T-cell (primary cell): Measurements from ENCODE around the gene DNAJC28. TPM values are rescaled to one million over a fixed set of nuclear protein-coding genes. Genes with fewer than 3 reads are reported as not detected.
"Not testable (repeated sequence)": the region's sequence is repeated elsewhere in the genome, so short reads cannot be mapped to it uniquely, and the experiment has no call there.

ENCODE experiments used
- ATAC-seq, 4 experiments: fragments of 200-7000 bp in 3 of 4; fragments of 150-1000 bp in 1 of 4; cut with Tn5 transposase; replicated peaks in 1 of 4; 1 replicate in 3 of 4; 2 replicates in 1 of 4; pipeline ENCODE4 v1.10.0; 2021; ENCODE audit warnings: moderate library complexity in 3 of 4, mild to moderate bottlenecking in 2 of 4, moderate number of reproducible peaks in 1 of 4
- CTCF ChIA-PET, 2 donors: fragments of 300-600 bp; sonication (Branson Sonifier 250); formaldehyde crosslinking; loops; one replicate each; lab custom pipeline; 2022; ENCODE audit warnings: antibody characterized with exemption in 2 of 2; lab: Charles Lee
- POLR2A ChIA-PET, 2 donors: fragments of 300-600 bp; sonication (Branson Sonifier 250); formaldehyde crosslinking; loops; one replicate each; lab custom pipeline; 2022; ENCODE audit warnings: antibody characterized with exemption in 2 of 2; lab: Charles Lee
- DNase-seq, 35 experiments: peaks; one replicate each; pipeline versions ENCODE4 v3.0.0 to v3.0.0-alpha.2; 2013 to 2023
- H3K27ac ChIP-seq: one replicate; pipeline ENCODE4 v1.5.1; 2013; ENCODE audit warnings: low read length
- H3K27me3 ChIP-seq, 2 experiments: replicated peaks in 1 of 2; 1 replicate in 1 of 2; 2 replicates in 1 of 2; pipeline versions ENCODE4 v1.6.1 to v1.7.0; 2013; ENCODE audit warnings: low read length in 1 of 2, mixed read lengths in 1 of 2; ENCODE audit not compliant: control insufficient read depth in 2 of 2, insufficient read depth in 2 of 2; ENCODE audit errors: extremely low read depth in 1 of 2
- H3K36me3 ChIP-seq, 2 donors: 1 replicate in 1 of 2; 2 replicates in 1 of 2; pipeline versions ENCODE4 v1.6.1 to v1.7.0; 2013; ENCODE audit warnings: low read length in 1 of 2; ENCODE audit not compliant: control insufficient read depth in 2 of 2, insufficient read depth in 1 of 2; ENCODE audit errors: extremely low read depth in 1 of 2
- H3K4me1 ChIP-seq, 2 experiments: 1 replicate in 1 of 2; 2 replicates in 1 of 2; pipeline versions ENCODE4 v1.6.1 to v1.7.0; 2013; ENCODE audit warnings: low read length in 2 of 2, mixed read lengths in 1 of 2; ENCODE audit not compliant: insufficient read depth in 2 of 2, control insufficient read depth in 1 of 2; ENCODE audit errors: extremely low read depth in 1 of 2
- H3K4me3 ChIP-seq, 2 donors: 1 replicate in 1 of 2; 2 replicates in 1 of 2; pipeline versions ENCODE4 v1.5.1 to v1.7.0; 2013; ENCODE audit warnings: mild to moderate bottlenecking in 2 of 2, low read length in 1 of 2, moderate library complexity in 1 of 2; ENCODE audit not compliant: control insufficient read depth in 1 of 2; ENCODE audit errors: extremely low read depth in 1 of 2
- H3K9me3 ChIP-seq: 2 replicates; pipeline ENCODE4 v1.7.0; 2013
- H3K27ac Mint-ChIP-seq, 2 donors: one replicate each; pipeline ENCODE4 v1.8.0; 2020 to 2021; ENCODE audit warnings: mild to moderate bottlenecking in 2 of 2, mixed read lengths in 2 of 2
- H3K27me3 Mint-ChIP-seq, 2 donors: one replicate each; pipeline ENCODE4 v1.8.0; 2021 to 2022; ENCODE audit warnings: mixed read lengths in 2 of 2
- H3K36me3 Mint-ChIP-seq: one replicate; pipeline ENCODE4 v1.8.0; 2021; ENCODE audit warnings: mixed read lengths
- H3K4me1 Mint-ChIP-seq, 3 donors: one replicate each; pipeline ENCODE4 v1.8.0; 2020 to 2022; ENCODE audit warnings: mixed read lengths in 3 of 3, mild to moderate bottlenecking in 1 of 3
- H3K4me3 Mint-ChIP-seq, 3 donors: one replicate each; pipeline ENCODE4 v1.8.0; 2020 to 2022; ENCODE audit warnings: mild to moderate bottlenecking in 3 of 3, mixed read lengths in 3 of 3, moderate library complexity in 3 of 3
- H3K9me3 Mint-ChIP-seq, 3 donors: one replicate each; pipeline ENCODE4 v1.8.0; 2020 to 2022; ENCODE audit warnings: mixed read lengths in 3 of 3
- WGBS: methylation state at CpG from one replicate; pipeline ENCODE4 v1.1.5; 2013; ENCODE audit warnings: missing lambda C conversion rate; ENCODE audit not compliant: insufficient coverage; 5-methylcytosine and 5-hydroxymethylcytosine counted together
- total RNA-seq, 35 experiments: library from RNA in 6 of 35; stranded (reverse) in 6 of 35; fragments of 120-200 nt in 1 of 35; gene quantifications; one replicate each; pipeline versions ENCODE4 v1.2.1 to v1.2.4 and lab custom pipeline; 2013 to 2026

DNAJC28 gene
- total RNA-seq, 5 donors from 2014 or later (not counting 1 experiment from before 2014, with no cell fraction given): 0.53 to 1.2 (median 0.75) TPM; not detected in 1

DNA sequence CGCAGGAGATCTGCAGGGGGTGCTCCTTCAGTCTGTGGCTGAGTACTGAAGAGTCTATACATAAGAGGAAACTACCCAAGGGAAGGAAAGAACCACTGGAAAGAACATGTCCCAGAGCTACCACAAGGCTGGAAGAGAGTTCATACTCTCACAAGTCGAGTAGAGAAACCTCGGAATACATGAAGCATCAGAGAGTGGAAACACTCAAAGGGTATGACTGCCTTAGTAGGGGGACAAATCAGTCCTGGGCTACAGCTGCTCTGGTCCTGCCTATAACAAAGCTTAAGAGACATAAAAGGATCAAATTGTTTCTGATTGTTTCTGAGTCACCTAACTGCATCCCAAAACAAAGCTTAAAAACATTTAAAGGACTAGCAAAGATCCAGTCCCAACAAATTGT lies 39.2 kb downstream of the DNAJC28 start:
- Mint-ChIP-seq H3K27ac (no peak overlapping the region), H3K9me3 (no peaks in the 10 kb centered on the region), H3K36me3 (peaks cover 26% of the 10 kb centered on the region), H3K27me3 (no peaks in the 10 kb centered on the region), H3K4me1 (no peaks in the 10 kb centered on the region), H3K4me3 (no peak overlapping the region)
- DNase-seq: no peak
- H3K36me3 ChIP-seq: peaks cover 0 to 38% of the 10 kb centered on the region in 2 donors
- ChIA-PET POLR2A (interaction anchor here in 1 of 2 donors (0.7 kb wide), 1 partner anchor 9 kb away, joined by 3 read pairs; no protein-coding TSS in a partner anchor), CTCF (no interaction called here)
- no peaks in the 10 kb centered on the region for H3K4me1 ChIP-seq
- WGBS: no CpG with 5 or more reads among the region's 3 CpGs
- no peak overlapping the region for H3K27ac ChIP-seq
- no peak overlapping the region for H3K4me3 ChIP-seq
- ATAC-seq: no peak
- H3K27me3 ChIP-seq: no peaks in the 10 kb centered on the region
- no peaks in the 10 kb centered on the region for H3K9me3 ChIP-seq

GRCh38 chr21:33451634-33452071 lies 39.9 kb downstream of the DNAJC28 start:
- H3K4me3 ChIP-seq: no peak overlapping the region
- no peaks in the 10 kb centered on the region for H3K4me1 ChIP-seq
- H3K27ac ChIP-seq: no peak overlapping the region
- Mint-ChIP-seq H3K4me1 (no peaks in the 10 kb centered on the region), H3K36me3 (peaks cover 29% of the 10 kb centered on the region), H3K27ac (peak overlapping the region in 1 of 2 donors; percentile 35), H3K27me3 (no peaks in the 10 kb centered on the region), H3K9me3 (no peaks in the 10 kb centered on the region), H3K4me3 (no peak overlapping the region)
- no peak for ATAC-seq
- DNase-seq: no peak
- WGBS: 100% methylated on average over 1 of the region's 1 CpG
- H3K9me3 ChIP-seq: no peaks in the 10 kb centered on the region
- no peaks in the 10 kb centered on the region for H3K27me3 ChIP-seq
- H3K36me3 ChIP-seq: peaks cover 0 to 32% of the 10 kb centered on the region in 2 donors
- ChIA-PET POLR2A (no interaction called here), CTCF (no interaction called here)

DNA sequence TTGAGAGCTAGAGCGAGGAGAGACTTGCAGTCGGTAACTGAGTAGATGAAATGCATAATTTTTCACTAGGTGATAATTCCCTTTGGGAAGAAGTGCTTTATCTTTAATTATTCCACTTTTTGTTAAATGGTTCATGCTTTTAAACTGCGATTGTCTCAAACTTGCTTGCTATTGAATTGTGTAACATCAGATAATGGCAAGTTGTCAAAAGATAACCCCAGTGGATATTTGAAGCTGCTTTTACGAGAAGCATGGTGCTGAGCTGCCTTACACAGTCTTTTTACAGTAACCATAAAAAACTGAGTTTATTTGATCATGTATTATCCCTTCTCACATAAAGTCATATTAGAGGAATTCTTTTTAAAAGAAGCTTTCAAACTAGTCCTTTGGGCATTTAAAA lies 41.9 kb downstream of the DNAJC28 start:
- Histone ChIP-seq H3K27ac (no peak overlapping the region), H3K9me3 (no peaks in the 10 kb centered on the region), H3K36me3 (peaks cover 0 to 16% of the 10 kb centered on the region in 2 donors), H3K4me1 (no peaks in the 10 kb centered on the region), H3K4me3 (no peak overlapping the region), H3K27me3 (no peaks in the 10 kb centered on the region)
- WGBS: no CpG with 5 or more reads among the region's 4 CpGs
- H3K9me3 Mint-ChIP-seq: no peaks in the 10 kb centered on the region
- no peak overlapping the region for H3K4me3 Mint-ChIP-seq
- no peaks in the 10 kb centered on the region for H3K27me3 Mint-ChIP-seq
- ChIA-PET CTCF (interaction anchor here in 1 of 2 donors (1.2 kb wide), 1 partner anchor 250 kb away, joined by 5 read pairs; no protein-coding TSS in a partner anchor), POLR2A (no interaction called here)
- H3K4me1 Mint-ChIP-seq: peaks cover 0 to 4% (median 4%) of the 10 kb centered on the region in 3 donors
- ATAC-seq (no peak), DNase-seq (no peak)
- H3K27ac Mint-ChIP-seq: no peak overlapping the region
- H3K36me3 Mint-ChIP-seq: peaks cover 29% of the 10 kb centered on the region

GRCh38 chr21:33446620-33447019 lies 44.9 kb downstream of the DNAJC28 start:
- POLR2A ChIA-PET: interaction anchor here (0.7 to 0.9 kb wide), 4 partner anchors 34 to 441 kb away, joined by 3 to 7 read pairs (median 6); no protein-coding TSS in a partner anchor
- ATAC-seq, H3K9me3 Mint-ChIP-seq, H3K27me3 ChIP-seq, H3K27ac Mint-ChIP-seq, H3K4me1 ChIP-seq, H3K27me3 Mint-ChIP-seq, DNase-seq, H3K27ac ChIP-seq, H3K4me3 ChIP-seq, H3K9me3 ChIP-seq, H3K4me3 Mint-ChIP-seq: not testable (repeated sequence)
- Mint-ChIP-seq H3K4me1 (peaks cover 0 to 12% (median 4%) of the 10 kb centered on the region in 3 donors), H3K36me3 (peaks cover 27% of the 10 kb centered on the region)
- H3K36me3 ChIP-seq: peaks cover 0 to 16% of the 10 kb centered on the region in 2 donors
- 100% methylated on average over 4 of the region's 6 CpGs for WGBS
- CTCF ChIA-PET: interaction anchor here (0.6 to 3.8 kb wide), 15 partner anchors 11 to 768 kb away, joined by 3 to 45 read pairs (median 4); no protein-coding TSS in a partner anchor

GRCh38 chr21:33444499-33444898 lies 47.0 kb downstream of the DNAJC28 start:
- no peaks in the 10 kb centered on the region for H3K27me3 Mint-ChIP-seq
- ATAC-seq: no peak
- peaks cover 4 to 16% (median 7%) of the 10 kb centered on the region in 3 donors for H3K4me1 Mint-ChIP-seq
- no CpG with 5 or more reads among the region's 2 CpGs for WGBS
- Histone ChIP-seq H3K4me3 (no peak overlapping the region), H3K4me1 (no peaks in the 10 kb centered on the region), H3K9me3 (no peaks in the 10 kb centered on the region), H3K27ac (no peak overlapping the region), H3K36me3 (peaks cover 0 to 15% of the 10 kb centered on the region in 2 donors), H3K27me3 (no peaks in the 10 kb centered on the region)
- H3K36me3 Mint-ChIP-seq: peaks cover 23% of the 10 kb centered on the region
- H3K9me3 Mint-ChIP-seq: no peaks in the 10 kb centered on the region
- no peak overlapping the region for H3K4me3 Mint-ChIP-seq
- H3K27ac Mint-ChIP-seq: no peak overlapping the region
- ChIA-PET POLR2A (interaction anchor here (0.7 to 1.6 kb wide), 2 partner anchors 58 to 83 kb away, joined by 5 to 6 read pairs; no protein-coding TSS in a partner anchor), CTCF (interaction anchor here (0.6 to 3.8 kb wide), 35 partner anchors 9 to 504 kb away, joined by 3 to 45 read pairs (median 4); partner anchors contain the start of genes DNAJC28 (in 1 of the 2), IFNAR1 (in 1 of the 2) and TMEM50B (in 1 of the 2))
- no peak for DNase-seq

- DNase-seq: no peak
- Mint-ChIP-seq H3K27me3 (no peaks in the 10 kb centered on the region), H3K36me3 (peaks cover 24% of the 10 kb centered on the region), H3K27ac (peak overlapping the region in 1 of 2 donors; percentile 20), H3K4me1 (peaks cover 4 to 16% (median 7%) of the 10 kb centered on the region in 3 donors), H3K9me3 (no peaks in the 10 kb centered on the region), H3K4me3 (no peak overlapping the region)
- H3K4me1 ChIP-seq: no peaks in the 10 kb centered on the region
- no peak overlapping the region for H3K27ac ChIP-seq
- no peaks in the 10 kb centered on the region for H3K9me3 ChIP-seq
- CTCF ChIA-PET: no interaction called here
- no peak overlapping the region for H3K4me3 ChIP-seq
- WGBS: no CpG with 5 or more reads among the region's 5 CpGs
- POLR2A ChIA-PET: no interaction called here
- ATAC-seq: no peak
- peaks cover 0 to 18% of the 10 kb centered on the region in 2 donors for H3K36me3 ChIP-seq
- H3K27me3 ChIP-seq: no peaks in the 10 kb centered on the region
These were observed 48.3 kb downstream of the DNAJC28 start for GRCh38 chr21:33443194-33443593.
